ENCODE results near the gene STON2.
A peak's percentile ranks its signal among the peaks of the same experiment; 100 is the strongest.
"Not testable (repeated sequence)": the region's sequence is repeated elsewhere in the genome, so short reads cannot be mapped to it uniquely, and the experiment has no call there.

The STON2 gene

GRCh38 chr14:81382517-81383225 is 17.5 kb downstream of the STON2 start:
- no peak for DNase-seq

DNA sequence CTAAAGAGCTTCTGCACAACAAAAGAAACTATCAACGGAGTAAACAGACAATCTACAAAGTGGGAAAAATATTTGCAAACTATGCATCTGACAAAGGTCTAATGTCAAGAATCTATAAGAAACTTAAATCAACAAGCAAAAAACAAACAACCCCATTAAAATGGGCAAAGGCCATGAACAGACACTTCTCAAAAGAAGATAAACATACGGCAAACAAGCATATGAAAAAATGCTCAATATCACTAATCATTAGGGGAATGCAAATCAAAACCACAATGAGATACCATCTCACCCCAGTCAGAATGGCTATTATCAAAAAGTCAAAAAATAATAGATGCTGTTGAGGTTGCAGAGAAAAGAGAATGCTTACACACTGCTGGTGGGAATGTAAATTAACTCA is 20.1 kb downstream of the STON2 start:
- DNase-seq: not testable (repeated sequence)

- no peak for DNase-seq
These were observed 28.3 kb downstream of the STON2 start for GRCh38 chr14:81371802-81372201.

- DNase-seq: no peak
These were observed 32.6 kb downstream of the STON2 start for GRCh38 chr14:81367563-81367962.

GRCh38 chr14:81366884-81367283 is 33.2 kb downstream of the STON2 start:
- DNase-seq: no peak

DNA sequence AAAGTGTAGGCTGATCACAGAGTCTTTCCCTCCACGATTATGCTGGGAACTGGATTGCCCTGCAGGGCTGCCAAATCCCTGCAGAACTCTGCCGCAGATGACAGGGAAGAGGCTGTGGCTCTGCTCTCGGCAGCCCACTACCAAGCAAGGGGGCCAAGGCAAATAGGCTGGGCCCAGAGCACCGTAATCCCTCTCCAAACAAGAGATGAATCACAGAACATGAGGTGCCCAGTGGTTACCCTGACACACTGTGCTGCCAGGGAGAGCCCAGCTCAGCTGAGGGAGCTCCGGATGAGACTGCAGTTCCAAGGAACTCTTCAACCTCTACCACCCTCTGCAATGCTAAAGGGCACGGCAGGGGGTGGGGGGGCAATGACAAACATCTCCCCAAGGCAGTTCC is 33.9 kb downstream of the STON2 start:
- DNase-seq: no peak

- DNase-seq: peak; percentile 15
These were observed 36.3 kb downstream of the STON2 start for GRCh38 chr14:81363746-81364378.

- DNase-seq: no peak
These were observed 46.3 kb downstream of the STON2 start for GRCh38 chr14:81353691-81354323.

GRCh38 chr14:81352413-81352812 is 47.7 kb downstream of the STON2 start:
- DNase-seq: no peak

GRCh38 chr14:81351205-81351604 is 48.9 kb downstream of the STON2 start:
- DNase-seq: no peak

DNA sequence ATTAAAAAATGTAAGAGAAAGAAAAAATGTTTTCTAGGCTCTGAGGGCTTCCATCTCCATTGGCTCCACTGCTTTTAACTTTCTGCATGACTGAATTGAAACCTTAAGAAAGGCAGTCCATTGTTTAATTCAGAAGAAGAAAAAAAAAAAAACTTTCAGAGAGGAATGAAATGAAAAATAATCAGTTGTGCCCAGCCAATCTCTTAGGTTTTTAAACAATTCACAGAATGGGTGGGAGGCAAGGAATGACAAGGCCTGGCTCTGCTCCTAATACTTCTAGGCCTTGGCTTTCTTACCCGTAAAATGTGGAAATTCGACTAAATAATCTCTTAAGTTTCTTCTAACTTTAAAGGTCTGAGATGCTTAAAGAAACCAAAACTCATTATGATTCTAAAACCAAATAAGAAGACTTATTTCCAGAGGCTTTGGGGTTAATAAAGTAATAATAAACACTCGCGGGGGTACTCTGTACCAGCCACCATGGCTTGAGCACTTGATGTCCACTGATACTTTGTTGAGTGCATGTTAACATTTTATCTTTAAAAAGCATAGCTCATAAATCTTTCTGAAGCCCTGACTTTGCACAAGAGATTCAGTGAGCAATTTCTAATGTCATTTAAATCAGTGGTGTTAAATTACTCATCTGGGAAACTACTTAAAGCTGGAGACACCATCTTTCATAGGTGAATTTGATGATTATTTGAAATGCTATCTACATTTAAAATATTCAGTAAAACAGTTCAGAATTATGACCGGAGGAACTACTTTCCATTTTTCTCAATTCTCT is 49.6 kb downstream of the STON2 start:
- no peak for DNase-seq

DNA sequence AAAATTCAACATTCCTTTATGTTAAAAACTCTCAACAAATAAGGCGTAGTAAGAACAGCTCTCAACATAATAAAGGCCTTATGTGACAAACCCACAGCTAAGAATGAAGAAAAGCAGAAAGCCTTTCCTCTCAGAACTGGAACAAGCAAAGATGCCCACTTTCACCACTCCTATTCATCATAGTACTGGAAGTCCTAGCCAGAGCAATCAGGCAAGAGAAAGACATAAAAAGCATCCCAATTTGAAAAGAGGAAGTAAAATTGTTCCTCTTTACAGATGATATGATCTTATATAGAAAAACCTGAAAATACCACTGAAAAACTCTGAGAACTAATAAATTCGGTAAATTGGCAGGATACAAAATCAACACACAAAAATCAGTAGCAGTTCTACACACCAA is 52.1 kb downstream of the STON2 start:
- DNase-seq: no peak

- no peak for DNase-seq
These were observed 54.3 kb downstream of the STON2 start for GRCh38 chr14:81345781-81346180.

- no peak for DNase-seq
These were observed 55.5 kb downstream of the STON2 start for GRCh38 chr14:81344481-81345160.

DNA sequence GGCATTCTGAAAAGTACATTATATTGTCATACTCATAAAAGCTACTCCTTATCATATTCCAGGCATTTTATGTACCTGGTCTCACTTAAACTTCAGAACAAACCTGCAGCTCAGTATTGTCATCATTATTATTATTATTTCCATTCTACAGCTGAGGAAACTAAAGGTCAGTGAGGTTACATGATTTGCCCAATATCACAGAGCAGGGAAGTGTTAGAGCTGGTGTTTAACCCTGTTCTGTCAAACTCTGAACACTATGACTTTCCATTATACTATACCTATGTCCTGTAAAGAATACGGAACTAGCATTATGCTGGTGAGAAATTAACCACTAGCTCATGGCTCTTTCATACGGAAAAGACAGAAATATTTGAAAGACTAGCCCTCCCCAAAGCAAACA is 56.4 kb downstream of the STON2 start:
- DNase-seq: no peak

DNA sequence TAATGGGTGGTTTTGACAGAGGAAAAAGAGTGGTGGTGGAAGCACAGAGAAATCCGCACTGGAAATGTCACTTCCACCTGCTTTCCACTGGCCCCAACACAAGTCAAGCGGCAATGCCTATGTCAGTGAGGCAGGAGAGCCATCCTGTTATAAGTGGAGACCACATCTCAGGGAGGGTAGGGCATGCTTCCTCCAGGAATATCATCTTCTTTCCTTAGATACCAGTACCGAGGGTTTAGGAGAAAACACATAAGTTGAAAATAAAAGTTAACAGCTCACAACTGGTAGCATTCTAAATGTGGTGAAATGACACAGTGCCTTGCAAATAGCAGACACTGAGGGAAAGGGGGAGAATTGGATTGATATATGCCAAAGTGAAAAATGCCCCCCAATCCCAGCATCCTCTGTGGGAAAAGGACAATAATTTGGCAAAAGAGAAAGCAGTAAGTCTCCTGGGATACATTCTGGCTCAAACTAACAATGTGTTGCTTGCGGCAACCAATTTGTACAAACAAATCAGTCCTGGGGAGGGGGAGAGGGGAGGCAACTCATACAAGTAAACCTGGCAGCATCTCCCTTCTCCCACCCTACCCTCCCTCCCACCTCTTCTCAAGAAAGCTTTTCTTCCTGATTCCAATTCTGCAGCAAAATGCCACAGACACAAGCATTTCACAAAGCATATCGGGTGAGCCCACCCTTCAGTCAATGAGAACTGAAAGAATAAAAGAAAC is 57.1 kb downstream of the STON2 start:
- DNase-seq: no peak

DNA sequence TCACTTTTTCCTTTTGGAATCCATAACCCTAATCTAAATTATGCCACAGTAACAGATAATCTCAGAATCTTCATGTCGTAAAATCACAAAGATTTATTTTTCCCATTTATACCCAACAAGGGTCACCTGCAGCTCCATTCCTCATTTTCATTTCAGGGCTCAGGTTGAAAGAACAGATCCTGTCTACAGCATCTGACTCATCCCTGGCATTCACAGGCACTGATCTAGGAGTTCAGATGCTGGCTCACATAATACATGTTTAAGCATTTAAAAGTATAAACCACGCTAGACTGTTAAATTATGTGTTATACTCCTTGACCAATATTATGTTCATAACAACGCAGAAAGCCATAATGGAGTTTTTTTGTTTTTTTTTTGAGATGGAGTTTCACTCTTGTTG is 58.3 kb downstream of the STON2 start:
- no peak for DNase-seq

- no peak for DNase-seq
These were observed 58.8 kb downstream of the STON2 start for GRCh38 chr14:81341370-81341769.

- no peak for DNase-seq
These were observed 59.9 kb downstream of the STON2 start for GRCh38 chr14:81340201-81340600.

DNA sequence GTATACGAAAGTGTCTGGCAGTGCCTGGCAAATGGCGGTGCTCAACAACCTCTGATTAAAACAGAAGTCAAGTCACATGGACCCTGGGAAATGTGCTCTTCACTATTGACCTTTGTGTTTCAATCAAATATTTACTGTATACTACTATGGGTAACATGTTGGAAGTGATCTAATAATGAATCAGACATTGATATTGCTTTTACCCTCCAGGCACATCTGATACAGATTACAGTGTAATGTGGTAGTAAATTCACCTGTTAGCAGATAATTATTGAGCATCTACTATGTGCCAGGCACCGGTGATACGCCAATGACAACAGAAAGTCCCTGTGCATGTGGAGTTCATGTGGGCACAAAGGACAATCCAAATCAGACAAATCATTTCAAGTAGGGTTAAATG is 63.1 kb downstream of the STON2 start:
- DNase-seq: no peak

DNA sequence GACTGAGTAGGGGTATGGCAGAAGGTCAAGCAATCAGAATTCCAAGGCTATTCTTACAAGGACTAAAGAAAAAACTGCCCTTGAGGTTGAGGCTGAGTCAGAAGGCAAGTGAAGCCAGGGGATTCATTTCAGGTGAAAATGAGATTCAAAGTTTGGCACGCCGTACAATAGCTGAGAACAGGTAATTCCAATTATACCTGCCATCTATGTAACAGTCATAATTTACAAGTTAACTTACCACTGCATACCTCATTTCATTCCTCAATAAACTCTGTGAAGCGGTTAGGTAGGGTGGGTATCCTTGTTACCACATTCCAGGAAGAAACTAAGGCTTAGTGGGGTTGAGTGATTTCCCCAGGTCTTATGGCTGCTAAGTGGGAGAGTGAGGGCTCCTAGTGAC is 64.1 kb downstream of the STON2 start:
- DNase-seq: no peak

- no peak for DNase-seq
These were observed 67.4 kb downstream of the STON2 start for GRCh38 chr14:81332725-81333124.

Measured in fibroblast of skin of right biceps (primary cell).